ENCODE data around the gene CPM. TPM values are rescaled to one million over a fixed set of nuclear protein-coding genes. Genes with fewer than 3 reads are reported as not detected.

The CPM gene
- total and polyA plus RNA-seq, 2 of the 4 experiments (the other 2 are of a cell fraction), result 2.0 to 8.8 TPM

DNA sequence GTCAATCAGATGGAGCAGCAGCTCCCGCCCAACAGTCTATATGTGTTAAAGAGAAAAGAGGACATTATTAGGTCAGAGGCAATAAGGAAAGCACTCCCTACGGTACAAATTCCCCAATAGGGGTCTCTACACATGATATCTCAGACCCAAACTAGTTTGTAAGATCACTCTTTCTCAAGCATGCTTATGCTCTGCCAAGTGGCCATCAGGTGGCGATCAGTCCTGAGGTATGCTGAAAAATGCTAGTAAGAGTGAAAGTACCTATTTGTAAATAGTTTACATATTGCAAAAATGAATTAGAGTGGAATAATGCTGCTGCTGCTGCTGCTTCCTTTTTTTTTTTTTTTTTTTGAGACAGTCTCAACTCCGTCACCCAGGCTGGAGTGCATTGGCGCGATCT is 61.0 kb downstream of the CPM start:
- no peak overlapping the region for H2BK15ac ChIP-seq (ENCODE audit: low read depth, low read length)
- H3K4me2 ChIP-seq (ENCODE audit: low read depth, low read length), result no peak overlapping the region
- in situ Hi-C loops (cut with MboI; ENCODE audit: low sequenced_read_pairs), result loop anchor here (5.0 kb wide), 1 partner anchor 200 kb away; no protein-coding TSS in a partner anchor
- intact Hi-C loops (cut with micrococcal nuclease), result no loop called here
- TF ChIP-seq CEBPB (IDR thresholded peaks at IDR 0.05; ENCODE audit: low read depth, low read length) (no peak), BHLHE40 (IDR thresholded peaks at IDR 0.05; ENCODE audit: low read depth, low read length) (no peak), RAD21 (IDR thresholded peaks at IDR 0.05; ENCODE audit: low read length) (peak; percentile 47), SMC3 (IDR thresholded peaks at IDR 0.05; ENCODE audit: low read depth, low read length) (peak; percentile 39; the same call in 1 of the 2 replicates)
- TF ChIP-seq, protein P1, sequence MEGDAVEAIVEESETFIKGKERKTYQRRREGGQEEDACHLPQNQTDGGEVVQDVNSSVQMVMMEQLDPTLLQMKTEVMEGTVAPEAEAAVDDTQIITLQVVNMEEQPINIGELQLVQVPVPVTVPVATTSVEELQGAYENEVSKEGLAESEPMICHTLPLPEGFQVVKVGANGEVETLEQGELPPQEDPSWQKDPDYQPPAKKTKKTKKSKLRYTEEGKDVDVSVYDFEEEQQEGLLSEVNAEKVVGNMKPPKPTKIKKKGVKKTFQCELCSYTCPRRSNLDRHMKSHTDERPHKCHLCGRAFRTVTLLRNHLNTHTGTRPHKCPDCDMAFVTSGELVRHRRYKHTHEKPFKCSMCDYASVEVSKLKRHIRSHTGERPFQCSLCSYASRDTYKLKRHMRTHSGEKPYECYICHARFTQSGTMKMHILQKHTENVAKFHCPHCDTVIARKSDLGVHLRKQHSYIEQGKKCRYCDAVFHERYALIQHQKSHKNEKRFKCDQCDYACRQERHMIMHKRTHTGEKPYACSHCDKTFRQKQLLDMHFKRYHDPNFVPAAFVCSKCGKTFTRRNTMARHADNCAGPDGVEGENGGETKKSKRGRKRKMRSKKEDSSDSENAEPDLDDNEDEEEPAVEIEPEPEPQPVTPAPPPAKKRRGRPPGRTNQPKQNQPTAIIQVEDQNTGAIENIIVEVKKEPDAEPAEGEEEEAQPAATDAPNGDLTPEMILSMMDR (conservative IDR thresholded peaks at IDR 0.05; ENCODE audit: low read depth, low read length), result peak; percentile 33; the same call in 1 of the 2 replicates
- H2BK20ac ChIP-seq (ENCODE audit: low read depth, low read length), result no peak overlapping the region
- no peak overlapping the region for H3K14ac ChIP-seq (replicated peaks; ENCODE audit: low read depth, low read length)
- H3K36me3 ChIP-seq (ENCODE audit: control insufficient read depth, insufficient read depth, low read length), result no peaks in the 10 kb centered on the region
- no peak overlapping the region for H3K9ac ChIP-seq (ENCODE audit: low read depth, low read length)
- H4K8ac ChIP-seq (ENCODE audit: low read depth in 2 of 2, low read length in 2 of 2), result no peak overlapping the region
- H3K4me1 ChIP-seq (ENCODE audit: control insufficient read depth, insufficient read depth, low read length), result no peaks in the 10 kb centered on the region
- H4K5ac ChIP-seq (ENCODE audit: low read depth, low read length), result no peak overlapping the region
- no peak overlapping the region for H2AFZ ChIP-seq (replicated peaks; ENCODE audit: low read length, poor library complexity)
- no peaks in the 10 kb centered on the region for H3K9me1 ChIP-seq (ENCODE audit: insufficient read depth, low read length)
- H2BK5ac ChIP-seq (ENCODE audit: low read depth, low read length, poor library complexity, severe bottlenecking), result no peak overlapping the region
- no CpG with 5 or more reads among the region's 6 CpGs for WGBS, 2 experiments (ENCODE audit: extremely low coverage in 2 of 2, insufficient read length in 1 of 2)
- no peak overlapping the region for H3K18ac ChIP-seq (ENCODE audit: low read depth, low read length)
- no peak overlapping the region for H4K91ac ChIP-seq (ENCODE audit: insufficient read depth, low read depth, low read length)
- H3K9me3 ChIP-seq (ENCODE audit: control insufficient read depth, insufficient read depth, low read length), result no peaks in the 10 kb centered on the region
- no peak overlapping the region for H2AK5ac ChIP-seq (ENCODE audit: low read depth, low read length)
- no peaks in the 10 kb centered on the region for H4K20me1 ChIP-seq (ENCODE audit: insufficient read depth, low read length)
- no peak overlapping the region for H3K4me3 ChIP-seq (ENCODE audit: insufficient read depth, low read depth, low read length)
- no TSS peak for BruUV-seq (replicated peaks)
- DNase-seq (peak; percentile 28), ATAC-seq (ENCODE audit: low read depth) (peak; percentile 40; the same call in 1 of the 2 replicates)
- ChIA-PET POLR2A (ENCODE audit: unreplicated experiment) (no interaction called here), CTCF (interaction anchor here (1.2 kb wide), 1 partner anchor 198 kb away, joined by 3 read pairs; no protein-coding TSS in a partner anchor)
- dilution Hi-C loops (cut with HindIII; ENCODE audit: low sequenced_read_pairs, unreplicated experiment), result no loop called here
- H3K23ac ChIP-seq (ENCODE audit: low read depth, low read length), result no peak overlapping the region
- H3K27ac ChIP-seq (ENCODE audit: insufficient read depth, low read length), result no peak overlapping the region
- H3K56ac ChIP-seq (ENCODE audit: extremely low read depth, insufficient read depth, low read length), result no peak overlapping the region
- H3K79me1 ChIP-seq (ENCODE audit: low read depth in 1 of 2, low read length in 2 of 2), result no peaks in the 10 kb centered on the region
- H2AK9ac ChIP-seq (replicated peaks; ENCODE audit: low read depth, low read length, poor library complexity), result no peak overlapping the region
- no peak overlapping the region for H2BK120ac ChIP-seq (ENCODE audit: low read depth, low read length)
- H3K27me3 ChIP-seq (ENCODE audit: control insufficient read depth, insufficient read depth, low read length), result no peaks in the 10 kb centered on the region; the same call in 1 of the 2 replicates
- no peak overlapping the region for H3K4ac ChIP-seq (ENCODE audit: low read depth, low read length)
